A673 (cell line): ENCODE data around the gene MPZL2. TPM values are rescaled to one million over a fixed set of nuclear protein-coding genes. Genes with fewer than 3 reads are reported as not detected.

Source experiments
- BruUV-seq: library from RNA; stranded (reverse); fragments of 400-500 nt; replicated peaks from 2 replicates; lab custom pipeline; 2021; lab: Mats Ljungman, UMichigan
- CTCF ChIA-PET: fragments of 300-600 bp; sonication (Branson Sonifier 250); formaldehyde crosslinking; loops from one replicate; lab custom pipeline; 2022; ENCODE audit warnings: antibody characterized with exemption; lab: Charles Lee
- POLR2A ChIA-PET: fragments of 300-600 bp; sonication (Branson Sonifier 250); formaldehyde crosslinking; loops from one replicate; lab custom pipeline; 2022; ENCODE audit warnings: antibody characterized with exemption; ENCODE audit not compliant: low non-redundant PET; lab: Charles Lee
- DNase-seq: peaks from one replicate; pipeline ENCODE4 v3.0.0-alpha.2; 2015; ENCODE audit warnings: low spot score
- H3K27ac ChIP-seq: fragments of 200-600 bp; sonication (generic); 2 replicates; pipeline ENCODE4 v1.5.1; 2016; ENCODE audit warnings: mixed run types, low read depth, mild to moderate bottlenecking, mixed read lengths, antibody characterized with exemption, low read length; ENCODE audit not compliant: poor library complexity, severe bottlenecking
- H3K27me3 ChIP-seq: fragments of 200-600 bp; sonication (generic); replicated peaks from 2 replicates; pipeline ENCODE4 v1.6.1; 2017; ENCODE audit warnings: mixed run types, low read depth, mild to moderate bottlenecking, mixed read lengths, antibody characterized with exemption, low read length; ENCODE audit not compliant: insufficient read depth, poor library complexity
- H3K36me3 ChIP-seq: fragments of 200-600 bp; sonication (generic); 2 replicates; pipeline ENCODE4 v1.6.1; 2016; ENCODE audit warnings: mixed run types, mild to moderate bottlenecking, mixed read lengths, antibody characterized with exemption, low read length; ENCODE audit not compliant: insufficient read depth, poor library complexity, severe bottlenecking
- H3K4me1 ChIP-seq: fragments of 200-600 bp; sonication (generic); 2 replicates; pipeline ENCODE4 v1.6.1; 2017; ENCODE audit warnings: mixed run types, mild to moderate bottlenecking, mixed read lengths, antibody characterized with exemption, low read length; ENCODE audit not compliant: insufficient read depth, poor library complexity, severe bottlenecking
- H3K4me3 ChIP-seq: fragments of 200-600 bp; sonication (generic); 2 replicates; pipeline ENCODE4 v1.5.1; 2016; ENCODE audit warnings: low read depth, mixed run types, mild to moderate bottlenecking, mixed read lengths, low read length; ENCODE audit not compliant: poor library complexity, severe bottlenecking
- H3K9me3 ChIP-seq: fragments of 200-600 bp; sonication (generic); 2 replicates; pipeline ENCODE4 v1.6.1; 2016; ENCODE audit warnings: mixed run types, low read depth, mild to moderate bottlenecking, mixed read lengths, antibody characterized with exemption, low read length; ENCODE audit not compliant: poor library complexity, severe bottlenecking
- CTCF ChIP-seq: fragments of 300-800, 200-600 bp; sonication (generic); conservative IDR thresholded peaks from 2 replicates; pipeline ENCODE4 v1.5.1; 2017; ENCODE audit warnings: low read depth, mild to moderate bottlenecking, antibody characterized with exemption, low read length, moderate library complexity, mixed read lengths
- EZH2 ChIP-seq: fragments of 200-600 bp; sonication (generic); IDR thresholded peaks from 2 replicates; pipeline ENCODE4 v1.6.1; 2017; ENCODE audit warnings: borderline replicate concordance, low read depth, mild to moderate bottlenecking, mixed read lengths, antibody characterized with exemption, low read length; ENCODE audit not compliant: poor library complexity, severe bottlenecking
- intact Hi-C: fragments of 100-400 bp; cut with micrococcal nuclease; formaldehyde crosslinking; loops from one replicate; pipeline ENCODE4 v1.10.0; 2022; ENCODE audit not compliant: unreplicated experiment
- total RNA-seq: library from RNA; stranded (reverse); gene quantifications from 2 replicates; pipeline ENCODE4 v1.2.3, GENCODE V29; 2021

The MPZL2 gene
- total RNA-seq, 1 experiment from 2014 or later = not detected

- CTCF ChIA-PET = no interaction called here
- peaks cover 64% of the 10 kb centered on the region for H3K27me3 ChIP-seq
- TF ChIP-seq CTCF (no peak), EZH2 (no peak)
- H3K9me3 ChIP-seq = no peaks in the 10 kb centered on the region
- H3K4me3 ChIP-seq = no peak overlapping the region
- BruUV-seq = no TSS peak
- no peaks in the 10 kb centered on the region for H3K4me1 ChIP-seq
- POLR2A ChIA-PET = no interaction called here
- intact Hi-C loops = no loop called here
- no peak overlapping the region for H3K27ac ChIP-seq
- no peaks in the 10 kb centered on the region for H3K36me3 ChIP-seq
- no peak for DNase-seq
Measured at GRCh38 chr11:118215765-118216164, 48.3 kb downstream of the MPZL2 start.

GRCh38 chr11:118215262-118215661 is 48.8 kb downstream of the MPZL2 start:
- H3K9me3 ChIP-seq = no peaks in the 10 kb centered on the region
- no peaks in the 10 kb centered on the region for H3K4me1 ChIP-seq
- H3K27ac ChIP-seq = no peak overlapping the region
- ChIA-PET CTCF (no interaction called here), POLR2A (no interaction called here)
- no peak for TF ChIP-seq EZH2
- no peak for TF ChIP-seq CTCF
- no peak for DNase-seq
- no TSS peak for BruUV-seq
- no peaks in the 10 kb centered on the region for H3K36me3 ChIP-seq
- peaks cover 65% of the 10 kb centered on the region for H3K27me3 ChIP-seq
- intact Hi-C loops = no loop called here
- no peak overlapping the region for H3K4me3 ChIP-seq

- Histone ChIP-seq H3K9me3 (no peaks in the 10 kb centered on the region), H3K36me3 (no peaks in the 10 kb centered on the region), H3K4me1 (no peaks in the 10 kb centered on the region), H3K27ac (no peak overlapping the region), H3K27me3 (peaks cover 62% of the 10 kb centered on the region), H3K4me3 (no peak overlapping the region)
- no peak for DNase-seq
- TF ChIP-seq CTCF (no peak), EZH2 (no peak)
- intact Hi-C loops = no loop called here
- BruUV-seq = no TSS peak
- ChIA-PET CTCF (no interaction called here), POLR2A (no interaction called here)
Measured at GRCh38 chr11:118214210-118214914, 49.7 kb downstream of the MPZL2 start.
